A172 (cell line): ENCODE data around the gene HSPA4. TPM values are rescaled to one million over a fixed set of nuclear protein-coding genes. Genes with fewer than 3 reads are reported as not detected.
"Not testable (repeated sequence)": the region's sequence is repeated elsewhere in the genome, so short reads cannot be mapped to it uniquely, and the experiment has no call there.

ENCODE experiments used
- DNase-seq: peaks from one replicate; pipeline ENCODE4 v3.0.0-alpha.2; 2015; ENCODE audit warnings: low spot score
- total RNA-seq: library from RNA; depleted of rRNA; stranded (reverse); fragments of >200 nt; shearing (Covaris generic); gene quantifications from 2 replicates; pipeline ENCODE4 v1.2.3, GENCODE V29; 2014

Gene HSPA4
- total RNA-seq, 1 experiment from 2014 or later: 236 TPM

DNA sequence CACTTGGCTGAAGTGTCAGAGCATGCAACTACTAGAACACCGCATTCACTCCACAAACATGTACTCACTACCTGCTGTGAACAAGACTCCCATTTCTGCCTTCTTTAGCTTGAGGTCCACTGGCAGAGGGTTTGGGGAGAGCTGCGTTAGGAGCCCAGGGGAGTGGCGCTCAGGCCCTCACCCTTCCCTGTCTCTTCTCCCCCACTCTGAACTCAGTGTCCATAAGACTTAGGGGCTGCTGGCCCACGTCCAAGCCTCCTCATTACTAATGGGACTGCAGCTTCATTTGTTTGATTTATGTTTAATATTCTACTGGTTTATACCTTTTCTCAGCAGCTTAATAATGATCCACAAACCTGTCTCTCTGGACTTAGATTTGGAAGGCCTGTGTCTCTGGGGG, 70.9 kb downstream of the HSPA4 start:
- no peak for DNase-seq

DNA sequence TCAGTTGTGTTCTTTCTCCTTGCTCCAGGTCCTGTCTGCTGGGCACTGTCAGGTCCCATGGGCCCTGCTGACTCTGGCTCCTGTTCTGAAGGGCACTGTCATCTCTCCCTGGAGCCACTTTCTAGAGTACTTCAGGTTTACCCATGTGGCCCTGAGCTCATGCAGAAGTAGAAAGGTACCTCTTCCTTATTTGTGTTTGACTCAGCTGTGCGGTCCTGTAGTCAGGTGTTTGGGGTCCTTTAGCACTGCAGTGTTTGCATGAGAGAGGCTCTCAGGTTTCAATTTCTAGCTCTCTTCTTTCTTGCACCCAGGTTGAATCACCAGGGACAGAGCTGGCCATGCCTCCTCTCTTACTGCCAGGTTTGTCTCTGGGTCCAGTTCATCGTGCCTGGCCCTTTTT, 71.5 kb downstream of the HSPA4 start:
- no peak for DNase-seq

DNA sequence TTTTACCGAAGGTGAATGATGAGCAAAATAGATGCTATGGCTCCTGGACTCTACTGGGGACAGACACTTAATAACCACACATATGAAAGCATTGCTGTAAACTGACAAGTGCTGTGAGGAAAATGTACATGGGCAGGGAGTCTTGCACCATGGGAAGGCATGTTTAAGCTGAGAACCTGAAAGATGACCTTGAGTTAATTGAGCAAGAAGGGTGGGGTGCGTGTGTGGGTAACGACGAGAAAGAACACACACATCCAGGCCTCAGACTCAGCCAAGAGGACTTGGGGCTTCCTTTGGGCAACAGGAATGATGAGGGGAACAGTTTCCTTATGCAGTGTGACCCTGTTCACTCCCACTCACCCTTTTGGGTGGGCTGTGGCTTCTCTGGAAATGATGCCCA, 73.1 kb downstream of the HSPA4 start:
- DNase-seq: no peak

DNA sequence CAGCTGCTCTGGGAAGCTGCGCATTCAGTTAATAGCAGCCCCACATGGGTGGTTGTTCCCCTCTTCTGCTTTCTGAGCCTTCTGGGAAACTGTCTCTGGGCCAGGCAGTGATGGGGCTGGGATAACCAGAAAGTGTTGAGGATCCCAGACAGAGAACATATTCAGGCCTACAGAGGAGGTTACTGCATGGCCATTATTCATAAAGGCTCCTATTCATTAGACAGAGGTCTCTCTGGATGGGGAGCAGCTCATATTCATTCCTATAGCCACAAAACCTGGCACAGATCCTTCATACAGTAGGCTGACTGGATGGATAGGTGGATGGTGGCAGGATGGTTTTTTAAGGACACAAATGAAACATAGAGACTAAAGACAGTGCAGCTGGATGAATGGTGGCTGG, 76.3 kb downstream of the HSPA4 start:
- no peak for DNase-seq

DNA sequence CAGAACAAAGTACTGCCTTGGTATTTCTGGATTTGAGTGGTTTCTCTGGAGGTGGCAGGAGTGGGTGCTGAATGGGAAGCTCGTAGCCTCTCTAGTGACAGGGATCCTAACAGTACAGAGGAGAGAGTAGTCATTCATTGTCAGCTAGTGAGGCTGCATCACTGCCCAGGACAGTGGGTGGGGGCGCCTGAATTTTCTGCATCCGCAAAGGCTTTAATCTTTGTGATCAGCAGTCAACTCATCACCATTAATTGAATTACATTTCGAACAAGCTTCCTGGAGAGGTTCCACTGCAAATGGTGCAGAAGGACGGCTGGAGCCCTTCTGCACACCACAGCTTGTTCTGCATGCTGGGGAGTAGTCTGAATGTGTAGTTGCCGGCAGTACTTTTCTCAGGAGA, 77.5 kb downstream of the HSPA4 start:
- no peak for DNase-seq

DNA sequence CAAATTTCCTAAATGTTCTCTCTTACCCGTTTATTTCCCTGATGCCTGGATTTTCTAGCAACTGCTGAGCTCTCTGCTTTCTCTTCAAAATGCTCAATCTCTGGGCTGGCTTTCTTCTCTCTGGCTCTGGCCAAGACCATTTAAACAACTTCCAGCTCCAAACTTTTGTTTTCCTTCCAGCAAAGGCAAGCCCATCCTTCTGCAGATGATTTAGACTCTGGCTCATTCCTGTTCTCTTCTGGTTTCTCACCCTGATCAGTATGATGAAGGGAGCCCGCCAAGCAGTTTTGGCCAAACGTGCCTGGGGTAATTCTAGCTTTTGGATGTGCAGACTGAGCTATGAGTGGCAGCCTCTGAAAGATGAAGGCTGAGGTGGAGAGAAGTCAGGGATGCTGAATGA, 78.1 kb downstream of the HSPA4 start:
- no peak for DNase-seq

DNA sequence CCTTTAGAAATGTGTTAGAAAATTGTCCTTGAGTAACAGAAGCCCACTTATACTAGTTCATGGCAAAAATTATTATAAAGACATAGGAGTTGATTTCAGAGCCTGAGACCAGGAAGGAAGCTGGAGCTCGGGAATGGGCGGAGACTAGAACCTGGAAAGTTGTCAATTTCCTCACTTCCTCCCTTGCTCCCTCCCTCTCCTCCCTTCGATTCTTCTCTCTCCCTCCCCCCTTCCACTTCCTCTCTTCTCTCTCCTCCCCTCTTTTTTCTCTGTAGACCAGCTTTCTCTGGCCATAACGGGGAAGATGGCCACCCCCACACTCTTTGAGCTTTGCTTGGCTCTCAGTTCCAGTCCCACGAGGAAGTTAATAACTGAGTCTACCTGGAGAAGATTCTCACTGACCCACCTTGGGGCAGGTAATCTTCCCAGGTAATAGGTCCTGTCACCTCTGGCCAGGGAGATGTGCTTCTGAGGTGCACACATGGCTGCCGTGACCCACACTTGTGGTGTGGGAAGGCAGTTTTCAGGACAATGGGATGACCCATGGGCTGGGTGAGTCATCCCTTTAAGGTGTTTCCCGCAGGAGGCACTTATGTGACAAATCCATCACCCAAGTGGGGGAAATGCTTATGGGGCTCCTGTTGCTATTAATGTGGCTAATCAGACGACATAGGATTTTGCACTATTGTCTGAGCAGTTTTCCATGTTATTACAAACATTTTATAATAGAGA, 78.7 kb downstream of the HSPA4 start:
- DNase-seq: peak; percentile 72

DNA sequence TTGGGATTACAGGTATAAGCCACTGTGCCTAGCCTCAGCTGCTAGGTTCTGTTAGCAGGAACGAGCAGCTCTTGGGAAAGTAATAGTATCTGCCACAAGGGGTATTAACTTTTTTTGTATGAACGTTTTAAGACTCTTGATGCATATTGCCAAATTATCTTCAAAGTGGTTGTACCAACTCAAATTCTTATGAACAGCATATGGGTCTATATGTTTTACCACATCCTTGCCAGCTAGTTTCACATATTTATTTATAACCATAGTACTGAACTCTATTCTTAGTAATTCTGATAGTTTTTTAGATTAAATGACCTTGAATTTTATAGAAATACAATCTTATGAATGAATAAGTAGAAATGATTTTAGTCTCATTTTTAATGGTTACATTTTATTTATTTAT, 80.9 kb downstream of the HSPA4 start:
- no peak for DNase-seq

DNA sequence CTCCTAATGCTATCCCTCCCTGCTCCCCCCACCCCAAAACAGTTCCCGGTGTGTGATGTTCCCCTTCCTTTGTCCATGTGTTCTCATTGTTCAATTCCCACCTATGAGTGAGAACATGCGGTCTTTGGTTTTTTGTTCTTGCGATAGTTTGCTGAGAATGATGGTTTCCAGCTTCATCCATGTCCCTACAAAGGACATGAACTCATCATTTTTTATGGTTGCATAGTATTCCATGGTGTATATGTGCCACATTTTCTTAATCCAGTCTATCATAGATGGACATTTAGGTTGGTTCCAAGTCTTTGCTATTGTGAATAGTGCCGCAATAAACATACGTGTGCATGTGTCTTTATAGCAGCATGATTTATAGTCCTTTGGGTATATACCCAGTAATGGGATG, 81.4 kb downstream of the HSPA4 start:
- not testable (repeated sequence) for DNase-seq

DNA sequence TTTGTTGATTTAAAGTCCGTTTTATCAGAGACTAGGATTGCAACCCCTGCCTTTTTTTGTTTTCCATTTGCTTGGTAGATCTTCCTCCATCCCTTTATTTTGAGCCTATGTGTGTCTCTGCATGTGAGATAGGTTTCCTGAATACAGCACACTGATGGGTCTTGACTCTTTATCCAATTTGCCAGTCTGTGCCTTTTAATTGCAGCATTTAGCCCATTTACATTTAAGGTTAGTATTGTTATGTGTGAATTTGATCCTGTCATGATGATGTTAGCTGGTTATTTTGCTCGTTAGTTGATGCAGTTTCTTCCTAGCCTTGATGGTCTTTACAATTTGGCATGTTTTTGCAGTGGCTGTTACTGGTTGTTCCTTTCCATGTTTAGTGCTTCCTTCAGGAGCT, 85.1 kb downstream of the HSPA4 start:
- not testable (repeated sequence) for DNase-seq

DNA sequence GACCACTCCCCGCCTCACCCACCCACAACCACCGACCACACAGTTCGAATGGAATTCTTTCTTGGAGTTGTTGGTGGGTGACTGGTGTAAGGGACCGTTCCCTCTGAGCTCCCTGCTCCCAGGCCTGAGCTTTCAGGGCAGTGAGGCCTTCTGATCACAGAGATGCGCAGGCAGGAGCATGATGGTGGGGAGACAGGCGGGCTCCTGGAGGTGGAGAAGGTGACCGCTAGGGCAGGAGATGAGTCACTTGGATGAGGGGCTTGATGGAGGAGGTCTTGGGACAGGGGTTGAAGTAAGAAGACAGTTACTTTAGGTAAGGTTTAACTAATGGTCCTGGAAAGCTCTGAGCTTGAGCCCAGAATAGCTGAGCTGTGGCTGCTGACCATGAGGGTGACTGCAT, 88.5 kb downstream of the HSPA4 start:
- no peak for DNase-seq

DNA sequence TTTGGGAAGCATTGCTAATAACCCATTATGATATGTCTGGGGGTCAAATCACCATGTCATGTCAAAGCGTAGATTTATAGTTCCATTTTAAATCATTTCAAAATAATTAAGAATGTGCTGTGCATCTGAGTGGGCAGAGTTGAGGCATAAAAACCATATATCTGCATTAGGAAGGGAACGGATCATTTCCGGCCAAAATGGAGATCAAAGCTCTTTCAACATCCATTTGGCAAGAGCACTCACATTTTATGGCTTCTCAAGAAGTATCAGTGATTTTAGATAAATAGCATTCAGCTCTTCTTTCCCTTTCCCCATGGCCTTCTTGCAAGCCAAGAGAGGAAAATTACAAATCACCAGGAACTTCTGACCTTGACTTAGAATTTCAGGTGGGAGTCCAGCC, 89.9 kb downstream of the HSPA4 start:
- no peak for DNase-seq

DNA sequence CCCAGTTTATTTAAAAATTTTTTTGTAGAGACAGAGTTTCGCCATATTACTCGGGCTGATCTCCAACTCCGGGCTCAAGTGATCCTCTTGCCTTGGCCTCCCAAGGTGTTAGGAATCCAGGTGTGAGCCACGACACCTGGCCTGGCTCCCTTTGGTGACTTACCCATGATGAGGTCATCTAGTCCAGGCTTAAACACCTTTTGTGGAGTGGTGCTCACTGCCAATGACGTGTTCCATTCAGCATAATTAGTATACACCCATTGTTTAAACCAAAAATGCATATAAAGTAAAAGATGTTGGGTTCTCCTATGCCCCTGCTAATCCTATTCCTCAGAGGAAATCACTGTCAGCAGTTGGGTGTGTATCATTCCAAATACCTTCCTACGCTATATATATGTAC, 91.0 kb downstream of the HSPA4 start:
- no peak for DNase-seq

DNA sequence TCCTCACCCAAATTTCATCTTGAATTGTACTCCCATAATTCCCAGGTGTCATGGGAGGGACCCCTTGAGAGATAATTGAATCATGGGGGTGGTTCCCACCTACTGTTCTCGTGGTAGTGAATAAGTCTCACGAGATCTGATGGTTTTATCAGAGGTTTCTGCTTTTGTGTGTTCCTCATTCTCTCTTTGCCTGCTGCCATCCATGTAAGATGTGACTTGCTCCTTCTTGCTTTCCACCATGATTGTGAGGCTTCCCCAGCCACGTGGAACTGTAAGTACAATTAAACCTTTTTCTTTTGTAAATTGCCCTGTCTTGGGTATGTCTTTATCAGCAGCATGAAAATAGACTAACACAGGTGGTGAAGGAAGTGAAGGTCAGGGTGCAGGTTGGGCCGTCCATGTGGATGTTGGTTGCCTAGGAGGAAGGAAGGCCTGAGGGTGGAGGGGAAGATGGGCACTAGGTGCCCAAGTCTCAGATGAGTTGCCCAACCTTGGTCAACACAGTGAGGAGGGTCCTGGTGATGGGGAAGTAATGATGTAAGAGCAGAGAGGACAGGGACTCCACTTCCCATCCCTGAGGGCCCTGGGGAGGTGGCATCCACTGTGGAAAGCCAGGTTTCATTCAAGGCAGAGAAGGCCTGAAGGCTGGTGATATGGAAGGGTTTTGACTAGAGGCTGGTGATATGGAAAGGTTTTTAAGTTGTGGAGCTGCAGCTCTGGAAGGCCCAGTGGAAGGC, 92.6 kb downstream of the HSPA4 start:
- no peak for DNase-seq

DNA sequence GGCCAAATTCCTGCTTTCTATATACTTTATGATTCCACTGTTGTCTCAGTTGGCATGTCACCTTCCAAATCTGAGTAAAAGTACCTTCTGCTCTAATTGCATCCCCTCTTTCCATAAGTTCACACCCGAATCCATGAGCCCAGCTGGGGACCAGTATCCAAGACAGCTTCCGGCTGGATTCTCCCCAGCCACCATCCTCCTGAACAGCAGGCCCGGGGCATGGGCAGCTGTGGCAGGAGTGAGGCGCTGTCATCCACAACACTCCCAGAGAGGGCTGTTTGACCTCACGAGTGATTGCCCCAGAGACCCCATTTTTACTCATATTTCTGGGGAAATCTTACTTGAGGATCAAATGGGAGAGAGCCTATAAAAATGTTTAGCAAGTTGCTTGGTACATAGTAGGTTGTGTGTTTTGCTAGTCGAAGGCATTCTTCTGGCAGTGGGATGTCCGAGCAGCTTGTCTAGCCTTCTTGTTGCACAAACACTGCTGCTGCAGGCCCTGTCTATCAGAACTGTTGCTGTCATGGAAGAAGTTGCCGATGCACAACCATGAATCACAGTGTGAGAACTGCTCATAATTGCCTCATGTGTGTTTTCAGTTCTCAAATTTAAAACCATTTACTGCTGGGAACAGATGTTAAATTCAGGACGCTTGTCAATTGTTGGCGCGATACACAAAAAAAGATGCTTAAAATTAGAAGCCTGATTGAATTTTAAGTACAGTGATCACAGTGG, 93.8 kb downstream of the HSPA4 start:
- DNase-seq: no peak

DNA sequence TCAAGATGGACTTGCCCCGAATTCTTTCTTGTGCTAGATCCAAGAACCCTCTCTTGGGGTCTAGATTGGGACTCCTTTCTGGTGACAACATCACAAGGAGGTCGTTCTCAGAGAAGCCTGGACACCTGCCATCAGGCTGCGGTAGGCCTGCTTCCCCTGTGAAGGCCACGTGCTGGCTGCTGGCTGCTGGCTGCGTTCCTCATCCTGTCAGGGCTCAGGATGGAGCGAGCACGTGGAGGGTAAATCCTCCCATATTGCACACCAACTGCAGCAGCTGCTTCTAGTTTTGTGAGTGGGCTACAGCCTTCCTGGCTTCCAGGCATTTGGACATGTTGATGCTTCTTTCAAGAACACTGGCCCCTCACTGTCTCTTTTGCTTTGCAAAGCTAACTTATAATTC, 95.6 kb downstream of the HSPA4 start:
- no peak for DNase-seq

DNA sequence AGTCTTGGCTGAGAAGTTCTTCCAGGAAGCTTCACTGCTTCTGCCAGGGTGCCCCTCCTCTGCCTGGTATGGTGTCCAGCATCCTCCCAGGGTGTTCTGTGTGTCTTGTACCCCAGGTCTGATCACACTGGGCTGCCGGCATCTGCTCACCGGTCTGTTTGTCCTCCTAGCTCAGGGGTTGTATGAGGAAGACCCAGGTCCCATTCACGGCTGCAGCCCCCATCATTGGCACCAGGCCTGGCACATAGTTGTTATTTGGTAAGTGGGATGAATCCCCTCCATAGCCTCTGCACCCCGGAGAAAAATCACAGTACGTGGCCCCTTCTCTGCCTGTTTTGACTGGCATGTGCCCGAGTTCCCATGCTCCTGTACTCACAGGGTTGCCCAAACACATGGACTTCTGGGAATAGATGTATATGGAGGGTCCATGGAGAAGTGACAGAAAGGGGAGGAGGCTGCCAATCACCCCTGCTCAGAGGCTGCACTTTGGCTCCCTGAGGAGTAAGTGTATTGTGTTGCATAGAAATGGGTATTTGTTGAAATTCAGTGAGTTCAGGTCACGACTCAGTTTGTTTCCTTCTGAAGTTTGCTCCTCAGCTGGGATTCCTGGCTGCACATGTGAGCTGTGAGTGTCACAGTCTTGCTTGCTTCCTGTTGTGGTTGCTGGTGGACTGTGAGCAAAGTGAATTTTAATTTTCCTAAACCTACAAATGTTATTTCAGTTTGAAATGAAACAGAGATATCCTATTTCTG, 96.2 kb downstream of the HSPA4 start:
- DNase-seq: no peak

DNA sequence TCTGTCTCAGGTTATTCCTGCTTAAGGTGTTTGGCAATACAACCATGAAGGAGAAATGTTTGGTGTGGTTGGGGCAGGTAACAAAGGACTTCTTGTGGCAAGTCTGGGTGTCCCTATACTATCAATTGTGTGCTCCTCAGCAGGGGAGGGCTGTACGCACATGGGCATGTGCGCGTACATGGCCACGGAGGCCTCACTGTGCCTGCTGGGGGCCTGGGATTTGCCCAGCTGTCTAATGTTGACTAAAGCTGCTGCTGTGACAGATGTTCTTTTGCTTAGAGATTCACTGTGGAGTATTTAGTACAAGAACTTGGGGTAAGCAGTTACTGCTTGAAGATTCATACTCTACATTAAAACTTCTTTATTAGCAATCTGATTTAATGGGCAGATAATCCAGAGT, 97.5 kb downstream of the HSPA4 start:
- no peak for DNase-seq

DNA sequence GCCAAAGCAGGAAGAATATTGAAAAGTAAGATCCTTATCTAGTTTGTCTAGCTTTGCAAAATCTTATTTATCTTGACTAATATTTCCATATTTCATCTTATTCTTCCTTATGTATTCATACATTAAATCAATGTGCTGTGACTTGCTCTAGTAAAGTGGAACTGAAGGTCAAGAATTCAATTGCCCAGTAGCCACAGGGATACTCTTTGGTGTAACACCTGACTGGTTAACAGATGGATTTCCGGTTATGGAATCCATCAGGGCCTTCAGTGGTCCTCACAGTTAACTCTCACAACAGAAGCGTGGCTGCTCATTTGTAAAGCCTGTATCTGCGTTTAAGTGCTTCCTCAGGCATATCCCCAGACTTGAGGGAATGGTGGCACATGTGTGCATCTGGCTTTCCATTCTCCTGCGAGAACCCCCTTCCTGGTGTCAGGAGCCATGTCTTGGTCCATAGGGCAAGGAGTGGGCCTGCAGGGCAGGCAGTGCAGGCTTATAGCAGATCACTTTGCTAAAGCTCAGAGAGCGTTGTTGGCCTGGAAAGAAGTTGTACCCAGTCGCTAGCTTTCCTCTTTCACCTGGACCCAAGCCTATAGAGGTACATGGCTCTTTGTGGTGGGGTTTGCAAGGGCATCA, 99.2 kb downstream of the HSPA4 start:
- no peak for DNase-seq

DNA sequence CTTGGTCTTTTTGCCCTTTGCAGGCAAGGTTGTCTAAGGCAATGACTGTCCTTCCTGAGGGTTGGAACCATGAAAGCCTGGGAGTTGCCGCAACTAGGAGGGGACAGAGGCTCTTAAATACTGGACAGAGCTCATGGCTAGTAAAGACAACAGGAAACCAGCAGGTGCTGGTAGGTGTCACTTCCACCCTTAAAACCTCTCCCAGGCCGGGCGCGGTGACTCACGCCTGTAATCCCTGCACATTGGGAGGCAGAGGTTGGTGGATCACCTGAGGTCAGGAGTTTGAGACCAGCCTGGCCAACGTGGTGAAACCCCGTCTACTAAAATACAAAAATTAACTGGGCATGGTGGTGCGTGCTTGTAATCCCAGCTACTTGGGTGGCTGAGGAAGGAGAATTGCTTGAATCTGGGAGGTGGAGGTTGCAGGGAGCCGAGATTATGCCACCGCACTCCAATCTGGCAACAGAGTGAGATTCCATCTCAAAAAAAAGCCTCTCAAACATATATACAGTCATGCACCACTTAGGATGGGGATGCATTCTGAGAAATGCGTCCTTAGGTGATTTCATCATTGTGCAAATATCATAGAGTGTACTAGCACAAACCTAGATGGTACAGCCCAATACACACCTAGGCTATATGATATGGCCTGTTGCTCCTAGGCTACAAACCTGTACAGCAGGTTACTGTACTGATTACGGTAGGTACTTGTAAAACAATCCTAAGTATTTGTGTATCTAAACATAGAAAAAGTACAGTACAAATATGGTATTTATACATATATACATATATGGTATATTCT, 102.7 kb downstream of the HSPA4 start:
- no peak for DNase-seq
